ENCODE data around the gene ITGA3.

DNA sequence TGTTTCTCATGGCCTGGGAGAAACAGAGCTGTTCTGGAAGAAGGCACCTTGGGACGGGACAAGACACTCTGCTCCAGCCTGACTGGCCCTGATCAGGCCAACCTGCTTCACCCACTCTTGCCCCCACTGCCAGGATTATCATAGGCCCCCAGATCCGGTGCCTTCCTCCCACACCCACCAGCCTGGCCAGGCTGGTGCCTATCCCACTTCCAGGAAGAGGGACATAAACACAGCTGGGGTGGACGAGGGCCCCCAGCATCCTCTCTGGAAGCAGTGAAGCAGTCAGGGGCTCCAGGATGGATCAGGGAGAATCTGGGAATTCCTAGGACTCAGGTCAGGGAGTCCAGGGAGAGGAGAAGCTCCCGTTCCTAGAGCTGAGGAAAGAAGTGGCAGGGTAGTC is 16.9 kb upstream of the ITGA3 start:
- TF ChIP-seq, protein P1, sequence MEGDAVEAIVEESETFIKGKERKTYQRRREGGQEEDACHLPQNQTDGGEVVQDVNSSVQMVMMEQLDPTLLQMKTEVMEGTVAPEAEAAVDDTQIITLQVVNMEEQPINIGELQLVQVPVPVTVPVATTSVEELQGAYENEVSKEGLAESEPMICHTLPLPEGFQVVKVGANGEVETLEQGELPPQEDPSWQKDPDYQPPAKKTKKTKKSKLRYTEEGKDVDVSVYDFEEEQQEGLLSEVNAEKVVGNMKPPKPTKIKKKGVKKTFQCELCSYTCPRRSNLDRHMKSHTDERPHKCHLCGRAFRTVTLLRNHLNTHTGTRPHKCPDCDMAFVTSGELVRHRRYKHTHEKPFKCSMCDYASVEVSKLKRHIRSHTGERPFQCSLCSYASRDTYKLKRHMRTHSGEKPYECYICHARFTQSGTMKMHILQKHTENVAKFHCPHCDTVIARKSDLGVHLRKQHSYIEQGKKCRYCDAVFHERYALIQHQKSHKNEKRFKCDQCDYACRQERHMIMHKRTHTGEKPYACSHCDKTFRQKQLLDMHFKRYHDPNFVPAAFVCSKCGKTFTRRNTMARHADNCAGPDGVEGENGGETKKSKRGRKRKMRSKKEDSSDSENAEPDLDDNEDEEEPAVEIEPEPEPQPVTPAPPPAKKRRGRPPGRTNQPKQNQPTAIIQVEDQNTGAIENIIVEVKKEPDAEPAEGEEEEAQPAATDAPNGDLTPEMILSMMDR (conservative IDR thresholded peaks at IDR 0.05; ENCODE audit: low read length) = no peak
- no peak for TF ChIP-seq EZH2phosphoT487 (IDR thresholded peaks at IDR 0.05; ENCODE audit: borderline replicate concordance)
